DOHH2 (cell line): Measurements from ENCODE around the gene ALK.

Experiments
- H3F3A ChIP-seq: fragments of 200-600 bp; sonication (generic), shearing (Covaris generic); 2 replicates; pipeline ENCODE4 v1.6.0; 2016; ENCODE audit warnings: antibody characterized with exemption, mild to moderate bottlenecking; ENCODE audit not compliant: control insufficient read depth, insufficient read depth
- H3K27ac ChIP-seq: fragments of 200-600 bp; sonication (generic); 2 replicates; pipeline ENCODE4 v1.5.1; 2014; ENCODE audit warnings: low read depth, mild to moderate bottlenecking, low read length, moderate library complexity
- H3K27me3 ChIP-seq: fragments of 200-600 bp; sonication (generic); 2 replicates; pipeline ENCODE4 v1.6.1; 2014; ENCODE audit warnings: mild to moderate bottlenecking, low read length, mixed read lengths; ENCODE audit not compliant: control insufficient read depth
- H3K36me3 ChIP-seq: fragments of 200-600 bp; sonication (generic); 2 replicates; pipeline ENCODE4 v1.6.1; 2014; ENCODE audit warnings: mild to moderate bottlenecking, low read length, moderate library complexity, mixed read lengths; ENCODE audit not compliant: control insufficient read depth
- H3K4me1 ChIP-seq: fragments of 200-600 bp; sonication (generic); 2 replicates; pipeline ENCODE4 v1.6.1; 2014; ENCODE audit warnings: mild to moderate bottlenecking, low read length, mixed read lengths; ENCODE audit not compliant: control insufficient read depth
- H3K4me2 ChIP-seq: fragments of 200-600 bp; sonication (generic); 2 replicates; pipeline ENCODE4 v1.6.0; 2014; ENCODE audit warnings: mild to moderate bottlenecking, low read length, moderate library complexity
- H3K4me3 ChIP-seq: fragments of 200-600 bp; sonication (generic); 2 replicates; pipeline ENCODE4 v1.5.1; 2014; ENCODE audit warnings: mild to moderate bottlenecking, low read length, mixed read lengths
- H3K79me2 ChIP-seq: fragments of 200-600 bp; sonication (generic); 2 replicates; pipeline ENCODE4 v1.6.1; 2014; ENCODE audit warnings: mild to moderate bottlenecking, low read length, mixed read lengths; ENCODE audit not compliant: control insufficient read depth
- H3K9me2 ChIP-seq: fragments of 200-600 bp; sonication (generic); replicated peaks from 2 replicates; pipeline ENCODE4 v1.6.1; 2014; ENCODE audit warnings: mild to moderate bottlenecking, low read length, mixed read lengths; ENCODE audit not compliant: control insufficient read depth
- H3K9me3 ChIP-seq: fragments of 200-600 bp; sonication (generic); 2 replicates; pipeline ENCODE4 v1.6.1; 2014; ENCODE audit warnings: antibody characterized with exemption, low read length, mixed read lengths; ENCODE audit not compliant: control insufficient read depth, insufficient read depth
- H4K20me1 ChIP-seq: fragments of 200-600 bp; sonication (generic); 2 replicates; pipeline ENCODE4 v1.6.0; 2014; ENCODE audit warnings: low read depth, mild to moderate bottlenecking, antibody characterized with exemption, low read length, moderate library complexity; ENCODE audit not compliant: control insufficient read depth, insufficient read depth
- CTCF ChIP-seq: fragments of 200-600 bp; sonication (generic); IDR thresholded peaks from one replicate; pipeline ENCODE4 v1.5.1; 2014; ENCODE audit warnings: antibody characterized with exemption, mild to moderate bottlenecking, low read depth, low read length; ENCODE audit not compliant: poor library complexity, severe bottlenecking
- EZH2phosphoT487 ChIP-seq: fragments of 200-600 bp; sonication (generic); IDR thresholded peaks from 2 replicates; pipeline ENCODE4 v1.6.1; 2017; ENCODE audit warnings: borderline replicate concordance, mild to moderate bottlenecking, antibody characterized with exemption, low read length, moderate library complexity, mixed read lengths

Gene ALK

GRCh38 chr2:29558097-29558496, 363.3 kb downstream of the ALK start:
- Histone ChIP-seq H3K4me3 (no peak overlapping the region), H3K27ac (no peak overlapping the region), H3K9me3 (no peaks in the 10 kb centered on the region), H3K4me2 (no peak overlapping the region), H3K9me2 (no peaks in the 10 kb centered on the region), H3K27me3 (no peaks in the 10 kb centered on the region), H3F3A (no peaks in the 10 kb centered on the region), H3K36me3 (no peaks in the 10 kb centered on the region), H3K79me2 (no peaks in the 10 kb centered on the region), H4K20me1 (no peaks in the 10 kb centered on the region), H3K4me1 (no peaks in the 10 kb centered on the region)
- TF ChIP-seq EZH2phosphoT487 (no peak), CTCF (no peak)

GRCh38 chr2:29557268-29557667, 364.1 kb downstream of the ALK start:
- Histone ChIP-seq H3K4me3 (no peak overlapping the region), H3K4me1 (no peaks in the 10 kb centered on the region), H3K4me2 (no peak overlapping the region), H3K27me3 (no peaks in the 10 kb centered on the region), H3K79me2 (no peaks in the 10 kb centered on the region), H3F3A (no peaks in the 10 kb centered on the region), H4K20me1 (no peaks in the 10 kb centered on the region), H3K9me3 (no peaks in the 10 kb centered on the region), H3K27ac (no peak overlapping the region), H3K36me3 (no peaks in the 10 kb centered on the region), H3K9me2 (no peaks in the 10 kb centered on the region)
- TF ChIP-seq EZH2phosphoT487: no peak
- no peak for TF ChIP-seq CTCF

- TF ChIP-seq EZH2phosphoT487 (no peak), CTCF (no peak)
- Histone ChIP-seq H4K20me1 (no peaks in the 10 kb centered on the region), H3K36me3 (no peaks in the 10 kb centered on the region), H3K4me3 (no peak overlapping the region), H3K4me1 (no peaks in the 10 kb centered on the region), H3K9me3 (no peaks in the 10 kb centered on the region), H3K79me2 (no peaks in the 10 kb centered on the region), H3K27me3 (no peaks in the 10 kb centered on the region), H3K4me2 (no peak overlapping the region), H3K27ac (no peak overlapping the region), H3K9me2 (no peaks in the 10 kb centered on the region), H3F3A (no peaks in the 10 kb centered on the region)
Measured at GRCh38 chr2:29549069-29549380, 372.4 kb downstream of the ALK start.

- no peaks in the 10 kb centered on the region for H3K36me3 ChIP-seq
- H3K79me2 ChIP-seq: no peaks in the 10 kb centered on the region
- TF ChIP-seq CTCF (no peak), EZH2phosphoT487 (no peak)
- no peaks in the 10 kb centered on the region for H3F3A ChIP-seq
- no peaks in the 10 kb centered on the region for H3K9me3 ChIP-seq
- H3K9me2 ChIP-seq: no peaks in the 10 kb centered on the region
- no peaks in the 10 kb centered on the region for H3K4me1 ChIP-seq
- no peaks in the 10 kb centered on the region for H3K27me3 ChIP-seq
- H3K4me2 ChIP-seq: no peak overlapping the region
- H4K20me1 ChIP-seq: no peaks in the 10 kb centered on the region
- H3K27ac ChIP-seq: no peak overlapping the region
- H3K4me3 ChIP-seq: no peak overlapping the region
Measured at GRCh38 chr2:29544917-29545316, 376.5 kb downstream of the ALK start.
